DND-41 (cell line): Measurements from ENCODE around the gene GPR179.
"Not testable (repeated sequence)": the region's sequence is repeated elsewhere in the genome, so short reads cannot be mapped to it uniquely, and the experiment has no call there.

ENCODE experiments used
- ATAC-seq: fragments of 200-7000 bp; cut with Tn5 transposase; 3 replicates; pipeline ENCODE4 v1.9.1; 2021; ENCODE audit warnings: low read depth; ENCODE audit not compliant: insufficient read depth
- DNase-seq: peaks from one replicate; pipeline ENCODE4 v3.0.0-alpha.2; 2020
- H2AFZ ChIP-seq: 2 replicates; pipeline ENCODE4 v1.6.0; 2012; ENCODE audit warnings: low read depth, low read length
- H3K27ac ChIP-seq: 2 replicates; pipeline ENCODE4 v1.5.1; 2012; ENCODE audit warnings: low read length, inconsistent platforms
- H3K27me3 ChIP-seq: fragments of 200-600 bp; sonication (generic); 2 replicates; pipeline ENCODE4 v1.6.0; 2012; ENCODE audit warnings: low read length, mild to moderate bottlenecking, inconsistent platforms; ENCODE audit not compliant: insufficient read depth, poor library complexity
- H3K36me3 ChIP-seq: 2 replicates; pipeline ENCODE4 v1.5.1; 2012; ENCODE audit warnings: low read length, inconsistent platforms; ENCODE audit not compliant: insufficient read depth
- H3K4me1 ChIP-seq: 2 replicates; pipeline ENCODE4 v1.5.1; 2012; ENCODE audit warnings: mild to moderate bottlenecking, low read length; ENCODE audit not compliant: insufficient read depth
- H3K4me2 ChIP-seq: 2 replicates; pipeline ENCODE4 v1.6.0; 2012; ENCODE audit warnings: mild to moderate bottlenecking, moderate library complexity, low read length, inconsistent platforms; ENCODE audit not compliant: insufficient read depth
- H3K4me3 ChIP-seq, 2 experiments: fragments of 200-600 bp in 1 of 2; shearing (Covaris generic) in 1 of 2; 2 replicates each; pipeline ENCODE4 v1.5.1; 2012 to 2016; ENCODE audit warnings: inconsistent platforms in 2 of 2, low read length in 2 of 2, mild to moderate bottlenecking in 2 of 2, low read depth in 1 of 2, moderate library complexity in 1 of 2
- H3K79me2 ChIP-seq: 2 replicates; pipeline ENCODE4 v1.6.0; 2012; ENCODE audit warnings: low read length, inconsistent platforms; ENCODE audit not compliant: insufficient read depth
- H3K9ac ChIP-seq: 2 replicates; pipeline ENCODE4 v1.6.0; 2012; ENCODE audit warnings: low read depth, mild to moderate bottlenecking, inconsistent platforms, low read length, moderate library complexity
- H3K9me3 ChIP-seq: 2 replicates; pipeline ENCODE4 v1.5.1; 2012; ENCODE audit warnings: low read length, moderate library complexity, mild to moderate bottlenecking, inconsistent platforms; ENCODE audit not compliant: insufficient read depth, severe bottlenecking
- H4K20me1 ChIP-seq: 2 replicates; pipeline ENCODE4 v1.6.0; 2012; ENCODE audit warnings: low read length; ENCODE audit not compliant: insufficient read depth
- TF ChIP-seq, protein P1 (sequence below): IDR thresholded peaks from 2 replicates; pipeline ENCODE4 v1.5.1; 2012; ENCODE audit warnings: borderline replicate concordance, low read length, moderate library complexity, mild to moderate bottlenecking; ENCODE audit not compliant: poor library complexity, severe bottlenecking; ENCODE audit errors: extremely low read depth

The GPR179 gene

DNA sequence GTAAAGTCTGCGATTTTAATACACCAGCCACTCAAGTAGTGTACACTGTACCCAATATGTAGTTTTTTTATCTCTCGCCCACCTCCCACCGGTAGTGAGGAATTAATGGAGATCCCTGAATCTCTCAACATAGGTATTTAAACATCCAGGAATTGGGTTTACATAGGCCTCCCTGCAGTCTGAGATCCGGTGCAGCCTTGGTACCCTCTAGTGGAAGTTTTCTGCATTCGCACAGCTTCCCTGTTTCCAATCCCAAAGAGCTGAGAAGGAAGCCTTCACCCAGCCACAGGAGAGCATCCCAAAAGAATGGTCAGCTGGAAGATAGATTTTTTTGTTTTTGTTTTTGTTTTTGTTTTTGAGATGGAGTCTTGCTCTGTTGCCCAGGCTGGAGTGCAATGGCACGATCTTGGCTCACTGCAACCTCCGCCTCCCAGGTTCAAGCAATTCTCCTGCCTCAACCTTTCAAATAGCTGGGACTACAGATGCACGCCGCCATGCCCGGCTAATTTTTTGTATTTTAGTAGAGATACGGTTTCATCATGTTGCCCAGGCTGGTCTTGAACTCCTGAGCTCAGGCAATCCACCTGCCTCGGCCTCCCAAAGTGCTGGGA, 55.4 kb downstream of the GPR179 start:
- H4K20me1 ChIP-seq, H3K27ac ChIP-seq, H3K79me2 ChIP-seq, H3K4me3 ChIP-seq, H2AFZ ChIP-seq, DNase-seq, H3K4me2 ChIP-seq, H3K9me3 ChIP-seq, H3K36me3 ChIP-seq, H3K27me3 ChIP-seq, H3K9ac ChIP-seq: not testable (repeated sequence)
- ATAC-seq, result peak; percentile 33; the same call in 1 of the 3 replicates
- H3K4me1 ChIP-seq, result peaks cover 12% of the 10 kb centered on the region
- TF ChIP-seq, protein P1, sequence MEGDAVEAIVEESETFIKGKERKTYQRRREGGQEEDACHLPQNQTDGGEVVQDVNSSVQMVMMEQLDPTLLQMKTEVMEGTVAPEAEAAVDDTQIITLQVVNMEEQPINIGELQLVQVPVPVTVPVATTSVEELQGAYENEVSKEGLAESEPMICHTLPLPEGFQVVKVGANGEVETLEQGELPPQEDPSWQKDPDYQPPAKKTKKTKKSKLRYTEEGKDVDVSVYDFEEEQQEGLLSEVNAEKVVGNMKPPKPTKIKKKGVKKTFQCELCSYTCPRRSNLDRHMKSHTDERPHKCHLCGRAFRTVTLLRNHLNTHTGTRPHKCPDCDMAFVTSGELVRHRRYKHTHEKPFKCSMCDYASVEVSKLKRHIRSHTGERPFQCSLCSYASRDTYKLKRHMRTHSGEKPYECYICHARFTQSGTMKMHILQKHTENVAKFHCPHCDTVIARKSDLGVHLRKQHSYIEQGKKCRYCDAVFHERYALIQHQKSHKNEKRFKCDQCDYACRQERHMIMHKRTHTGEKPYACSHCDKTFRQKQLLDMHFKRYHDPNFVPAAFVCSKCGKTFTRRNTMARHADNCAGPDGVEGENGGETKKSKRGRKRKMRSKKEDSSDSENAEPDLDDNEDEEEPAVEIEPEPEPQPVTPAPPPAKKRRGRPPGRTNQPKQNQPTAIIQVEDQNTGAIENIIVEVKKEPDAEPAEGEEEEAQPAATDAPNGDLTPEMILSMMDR, result peak; percentile 22

DNA sequence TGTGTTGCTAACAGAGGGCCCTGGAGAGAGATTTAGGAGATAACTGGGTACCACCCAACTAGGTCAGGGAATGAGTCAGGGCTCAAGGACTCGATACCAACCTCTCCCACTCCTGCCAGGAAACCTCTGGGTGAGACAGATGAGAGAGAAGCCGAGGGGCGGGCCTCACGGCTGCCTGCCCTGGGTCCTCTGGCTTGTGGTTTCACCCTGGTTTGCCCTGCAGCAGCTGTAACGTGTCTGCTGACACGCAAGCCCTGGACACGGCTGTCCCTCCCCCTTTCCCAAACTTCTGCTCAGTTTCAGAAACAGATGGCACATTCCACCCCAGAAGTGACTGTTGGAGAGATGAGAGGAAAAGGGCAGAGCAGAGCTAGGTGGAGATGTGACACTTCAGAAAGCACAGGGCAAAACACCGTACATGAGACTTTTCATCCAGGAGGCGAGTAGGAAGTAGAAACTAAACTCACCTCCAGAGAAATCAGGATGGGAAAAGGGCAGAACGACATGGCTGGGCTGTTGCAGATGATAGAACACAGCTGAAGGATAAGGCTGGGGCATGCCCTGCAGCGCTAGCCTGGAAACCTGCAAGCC, 57.2 kb downstream of the GPR179 start:
- peak overlapping the region; percentile 58 for H3K4me2 ChIP-seq
- peak overlapping the region in 1 of 2 experiments; percentile 39; a peak in 2 of 4 replicates for H3K4me3 ChIP-seq
- H3K27me3 ChIP-seq, H3K9me3 ChIP-seq, H3K79me2 ChIP-seq, H3K36me3 ChIP-seq, H4K20me1 ChIP-seq: not testable (repeated sequence)
- peaks cover 12% of the 10 kb centered on the region for H3K4me1 ChIP-seq
- H3K9ac ChIP-seq, result peak overlapping the region; percentile 35
- peak overlapping the region; percentile 77 for H2AFZ ChIP-seq
- ATAC-seq, result peak; percentile 96
- DNase-seq, result peak; percentile 50
- H3K27ac ChIP-seq, result peak overlapping the region; percentile 80

DNA sequence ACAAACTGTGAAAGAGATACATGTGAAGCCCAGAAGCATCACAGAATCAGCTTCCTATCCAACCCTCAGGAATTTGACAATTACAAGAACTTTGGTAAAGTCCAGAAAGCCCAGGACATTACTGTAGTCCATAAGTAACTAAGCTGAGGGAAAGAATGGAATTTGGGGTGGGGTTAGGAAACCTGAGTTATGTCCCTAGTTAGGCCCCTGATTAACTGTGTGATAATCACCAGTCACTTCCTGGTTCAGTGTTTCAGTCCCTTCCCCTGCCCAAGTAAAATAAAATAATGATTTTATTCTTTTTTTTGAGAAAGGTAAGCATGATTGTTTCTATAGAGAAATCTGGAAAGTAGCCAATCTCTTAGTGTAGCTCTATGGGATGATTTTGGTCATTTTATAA, 57.8 kb downstream of the GPR179 start:
- not testable (repeated sequence) for H3K4me3 ChIP-seq, DNase-seq, ATAC-seq, H3K27ac ChIP-seq, H3K79me2 ChIP-seq, H3K27me3 ChIP-seq, H4K20me1 ChIP-seq, H3K9ac ChIP-seq, H3K36me3 ChIP-seq, H2AFZ ChIP-seq, H3K4me2 ChIP-seq, H3K9me3 ChIP-seq
- H3K4me1 ChIP-seq, result peaks cover 12% of the 10 kb centered on the region
